Hippocampal formation (tissue), 2 donors: ENCODE results near the gene SHD.
"Not testable (repeated sequence)": the region's sequence is repeated elsewhere in the genome, so short reads cannot be mapped to it uniquely, and the experiment has no call there.

Experiments
- DNase-seq, 2 donors: peaks; one replicate each; lab custom pipeline; 2025; lab: John Stamatoyannopoulos, UW

The SHD gene

GRCh38 chr19:4267101-4267900 lies 11.8 kb upstream of the SHD start:
- DNase-seq: no peak

GRCh38 chr19:4267901-4268815 lies 10.9 kb upstream of the SHD start:
- no peak for DNase-seq

GRCh38 chr19:4268816-4269430 lies 10.1 kb upstream of the SHD start:
- no peak for DNase-seq

- no peak for DNase-seq
Observed at GRCh38 chr19:4272894-4273293, 6.2 kb upstream of the SHD start.

GRCh38 chr19:4274321-4274686 lies 4.8 kb upstream of the SHD start:
- not testable (repeated sequence) for DNase-seq

GRCh38 chr19:4277191-4277696 lies 1.8 kb upstream of the SHD start:
- no peak for DNase-seq

GRCh38 chr19:4278010-4278409 lies 1.1 kb upstream of the SHD start:
- DNase-seq: no peak

GRCh38 chr19:4279267-4279529 lies 132 bp downstream of the SHD start:
- DNase-seq: no peak

GRCh38 chr19:4279530-4280422 lies 710 bp downstream of the SHD start:
- DNase-seq: no peak

GRCh38 chr19:4284176-4284958 lies 5.3 kb downstream of the SHD start:
- DNase-seq: no peak

- DNase-seq: no peak
Observed at GRCh38 chr19:4284974-4285373, 5.9 kb downstream of the SHD start.

- DNase-seq: not testable (repeated sequence)
Observed at GRCh38 chr19:4286141-4286540, 7.1 kb downstream of the SHD start.

- DNase-seq: no peak
Observed at GRCh38 chr19:4288091-4288777, 9.2 kb downstream of the SHD start.

GRCh38 chr19:4291184-4291732 lies 12.2 kb downstream of the SHD start:
- DNase-seq: no peak

- no peak for DNase-seq
Observed at GRCh38 chr19:4292515-4292914, 13.4 kb downstream of the SHD start.

- no peak for DNase-seq
Observed at GRCh38 chr19:4294389-4294788, 15.3 kb downstream of the SHD start.

- DNase-seq: peak; percentile 22 to 76
Observed at GRCh38 chr19:4295972-4296771, 17.1 kb downstream of the SHD start.

- no peak for DNase-seq
Observed at GRCh38 chr19:4297901-4298809, 19.1 kb downstream of the SHD start.
